WTC11 (cell line): ENCODE results near the gene CSNK1G1. TPM values are rescaled to one million over a fixed set of nuclear protein-coding genes. Genes with fewer than 3 reads are reported as not detected.

Source experiments
- ATAC-seq: fragments of 200-7000 bp; cut with Tn5 transposase; 2 replicates; pipeline ENCODE4 v1.10.0; 2021; ENCODE audit warnings: mild to moderate bottlenecking, moderate library complexity
- CTCF ChIA-PET: fragments of 300-600 bp; sonication (Branson Sonifier 250); formaldehyde crosslinking; loops from one replicate; lab custom pipeline; 2021; ENCODE audit warnings: antibody characterized with exemption; lab: Charles Lee
- POLR2A ChIA-PET: fragments of 350-600 bp; sonication (Branson Sonifier 250); formaldehyde crosslinking; loops from one replicate; lab custom pipeline; 2021; ENCODE audit warnings: antibody characterized with exemption; lab: Charles Lee
- DNase-seq: peaks from one replicate; pipeline ENCODE4 v3.0.0; 2021; ENCODE audit warnings: low spot score
- H3K27ac Mint-ChIP-seq: 2 replicates; pipeline ENCODE4 v1.8.0; 2021; ENCODE audit warnings: mixed read lengths
- H3K27me3 Mint-ChIP-seq: 2 replicates; pipeline ENCODE4 v1.8.0; 2021; ENCODE audit warnings: low read depth, mild to moderate bottlenecking, moderate library complexity, mixed read lengths
- H3K36me3 Mint-ChIP-seq: 2 replicates; pipeline ENCODE4 v1.8.0; 2021; ENCODE audit warnings: mixed read lengths
- H3K4me1 Mint-ChIP-seq: 2 replicates; pipeline ENCODE4 v1.8.0; 2022; ENCODE audit warnings: mixed read lengths
- H3K4me3 Mint-ChIP-seq: 2 replicates; pipeline ENCODE4 v1.8.0; 2021; ENCODE audit warnings: mild to moderate bottlenecking, moderate library complexity, mixed read lengths
- H3K9me3 Mint-ChIP-seq: 2 replicates; pipeline ENCODE4 v1.8.0; 2021; ENCODE audit warnings: mixed read lengths
- CREB1 ChIP-seq: sonication (generic); formaldehyde crosslinking; IDR thresholded peaks from 2 replicates; pipeline ENCODE4 v1.8.0; 2023; ENCODE audit warnings: mild to moderate bottlenecking, missing genetic modification reagents
- CREM ChIP-seq: sonication (generic); formaldehyde crosslinking; IDR thresholded peaks from 2 replicates; pipeline ENCODE4 v1.8.1; 2022; ENCODE audit warnings: mild to moderate bottlenecking, missing genetic modification reagents, moderate library complexity
- ELF4 ChIP-seq: sonication (generic); formaldehyde crosslinking; IDR thresholded peaks from 2 replicates; pipeline ENCODE4 v1.8.1; 2022; ENCODE audit warnings: low read depth, mild to moderate bottlenecking, moderate library complexity, missing genetic modification reagents
- ETV6 ChIP-seq: sonication (generic); formaldehyde crosslinking; IDR thresholded peaks from 2 replicates; pipeline ENCODE4 v1.8.1; 2022; ENCODE audit warnings: mild to moderate bottlenecking, missing genetic modification reagents
- KAT7 ChIP-seq: sonication (generic); formaldehyde crosslinking; IDR thresholded peaks from 2 replicates; pipeline ENCODE4 v1.8.1; 2023; ENCODE audit warnings: missing genetic modification reagents, mild to moderate bottlenecking, borderline replicate concordance
- MXD4 ChIP-seq: fragments of 250-450 bp; sonication (Bioruptor Pico); IDR thresholded peaks from 2 replicates; pipeline ENCODE4 v1.8.0; 2021; ENCODE audit warnings: mild to moderate bottlenecking, moderate library complexity, borderline replicate concordance
- NR1H2 ChIP-seq: sonication (generic); formaldehyde crosslinking; IDR thresholded peaks from 2 replicates; pipeline ENCODE4 v1.9.0; 2021; ENCODE audit warnings: mild to moderate bottlenecking, moderate library complexity, missing genetic modification reagents
- SMAD3 ChIP-seq: sonication (generic); formaldehyde crosslinking; IDR thresholded peaks from 2 replicates; pipeline ENCODE4 v1.8.0; 2022; ENCODE audit warnings: missing genetic modification reagents, mild to moderate bottlenecking, borderline replicate concordance
- TCF7 ChIP-seq: sonication (generic); formaldehyde crosslinking; IDR thresholded peaks from 2 replicates; pipeline ENCODE4 v1.8.0; 2022; ENCODE audit warnings: mild to moderate bottlenecking, low read depth, missing genetic modification reagents, moderate library complexity
- ZBTB21 ChIP-seq: sonication (generic); formaldehyde crosslinking; IDR thresholded peaks from 2 replicates; pipeline ENCODE4 v1.8.1; 2023; ENCODE audit warnings: mild to moderate bottlenecking, missing genetic modification reagents, borderline replicate concordance
- ZNF121 ChIP-seq: sonication (generic); formaldehyde crosslinking; IDR thresholded peaks from 2 replicates; pipeline ENCODE4 v1.8.0; 2023; ENCODE audit warnings: missing genetic modification reagents
- ZNF219 ChIP-seq: sonication (generic); formaldehyde crosslinking; IDR thresholded peaks from 2 replicates; pipeline ENCODE4 v1.8.0; 2023; ENCODE audit warnings: missing genetic modification reagents, mild to moderate bottlenecking, borderline replicate concordance
- ZNF317 ChIP-seq: sonication (generic); formaldehyde crosslinking; IDR thresholded peaks from 2 replicates; pipeline ENCODE4 v1.8.1; 2023; ENCODE audit warnings: low read depth, mild to moderate bottlenecking, moderate library complexity, missing genetic modification reagents, borderline replicate concordance
- ZNF396 ChIP-seq: fragments of 250-450 bp; sonication (Bioruptor Pico); IDR thresholded peaks from 2 replicates; pipeline ENCODE4 v1.8.0; 2021; ENCODE audit warnings: mild to moderate bottlenecking, moderate library complexity, borderline replicate concordance
- ZNF671 ChIP-seq: fragments of 250-450 bp; sonication (Bioruptor Pico); IDR thresholded peaks from 2 replicates; pipeline ENCODE4 v1.8.0; 2021; ENCODE audit warnings: mild to moderate bottlenecking
- total RNA-seq: library from RNA; stranded (reverse); gene quantifications from 3 replicates; pipeline ENCODE4 v1.2.3, GENCODE V29; 2021
- TF ChIP-seq, protein P1 (sequence below): sonication (generic); formaldehyde crosslinking; IDR thresholded peaks from 2 replicates; pipeline ENCODE4 v1.8.1; 2023; ENCODE audit warnings: mild to moderate bottlenecking, missing genetic modification reagents, moderate library complexity
- TF ChIP-seq, protein P2 (sequence below): sonication (generic); formaldehyde crosslinking; IDR thresholded peaks from 2 replicates; pipeline ENCODE4 v1.8.1; 2023; ENCODE audit warnings: mild to moderate bottlenecking, missing genetic modification reagents
- TF ChIP-seq, protein P3 (sequence below): sonication (generic); formaldehyde crosslinking; IDR thresholded peaks from 2 replicates; pipeline ENCODE4 v1.8.1; 2022; ENCODE audit warnings: missing genetic modification reagents, borderline replicate concordance
- TF ChIP-seq, protein P4 (sequence below): fragments of 250-450 bp; sonication (Bioruptor Pico); IDR thresholded peaks from 2 replicates; pipeline ENCODE4 v1.9.0; 2021; ENCODE audit warnings: mild to moderate bottlenecking, borderline replicate concordance
- TF ChIP-seq, protein P5 (sequence below): sonication (generic); formaldehyde crosslinking; IDR thresholded peaks from 2 replicates; pipeline ENCODE4 v1.8.0; 2022; ENCODE audit warnings: mild to moderate bottlenecking, missing genetic modification reagents
- TF ChIP-seq, protein P6 (sequence below): sonication (generic); formaldehyde crosslinking; IDR thresholded peaks from 2 replicates; pipeline ENCODE4 v1.8.1; 2023; ENCODE audit warnings: mild to moderate bottlenecking, missing genetic modification reagents

CSNK1G1 gene
- total RNA-seq, 1 experiment from 2014 or later, result 19.3 TPM

DNA sequence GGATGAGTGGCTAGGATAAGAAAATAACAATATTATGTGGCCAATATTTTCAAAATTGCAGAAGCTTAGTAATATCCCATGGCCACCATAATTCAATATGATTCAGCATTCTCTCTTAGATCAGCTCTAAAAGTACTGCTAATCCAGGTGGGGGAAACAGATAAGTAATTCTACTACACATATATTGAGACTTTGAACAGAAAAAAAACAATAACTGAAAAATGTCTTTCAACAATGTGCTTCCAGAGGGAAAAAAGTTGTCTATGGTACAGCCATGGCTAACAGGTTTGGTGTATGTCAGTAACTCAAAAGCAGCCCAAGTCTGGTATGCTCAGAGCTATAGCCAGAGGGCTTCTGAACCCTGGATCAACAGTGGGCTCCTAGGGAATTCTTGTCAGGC, 150.8 kb downstream of the CSNK1G1 start:
- POLR2A ChIA-PET, result no interaction called here
- no peak overlapping the region for H3K4me3 Mint-ChIP-seq

DNA sequence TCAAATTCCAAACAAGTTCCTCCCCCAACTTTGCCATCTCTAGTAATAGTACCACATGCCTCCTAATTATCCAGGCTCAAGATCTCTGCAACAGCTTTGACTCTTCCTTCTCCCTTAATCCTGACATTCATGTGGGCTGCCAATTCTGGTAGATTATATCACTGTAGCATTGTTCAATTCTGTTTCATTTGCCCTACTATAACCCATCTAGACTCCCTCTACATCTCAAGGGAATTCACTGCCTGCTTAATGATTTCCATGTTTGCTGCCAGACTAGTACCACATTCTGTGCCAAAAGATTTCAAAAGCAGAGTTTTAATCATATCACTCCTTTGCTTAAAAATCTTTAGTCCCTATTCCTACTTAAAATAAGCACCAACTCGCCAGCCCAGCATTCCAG, 158.5 kb downstream of the CSNK1G1 start:
- TF ChIP-seq ZNF317 (CRISPR knock-in tag), result no peak
- TF ChIP-seq ZBTB21 (CRISPR knock-in tag), result no peak
- no peak for TF ChIP-seq ZNF396
- TF ChIP-seq, protein P1, sequence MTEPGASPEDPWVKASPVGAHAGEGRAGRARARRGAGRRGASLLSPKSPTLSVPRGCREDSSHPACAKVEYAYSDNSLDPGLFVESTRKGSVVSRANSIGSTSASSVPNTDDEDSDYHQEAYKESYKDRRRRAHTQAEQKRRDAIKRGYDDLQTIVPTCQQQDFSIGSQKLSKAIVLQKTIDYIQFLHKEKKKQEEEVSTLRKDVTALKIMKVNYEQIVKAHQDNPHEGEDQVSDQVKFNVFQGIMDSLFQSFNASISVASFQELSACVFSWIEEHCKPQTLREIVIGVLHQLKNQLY (CRISPR knock-in tag), result no peak
- no peak for TF ChIP-seq ZNF219 (CRISPR knock-in tag)
- TF ChIP-seq, protein P2, sequence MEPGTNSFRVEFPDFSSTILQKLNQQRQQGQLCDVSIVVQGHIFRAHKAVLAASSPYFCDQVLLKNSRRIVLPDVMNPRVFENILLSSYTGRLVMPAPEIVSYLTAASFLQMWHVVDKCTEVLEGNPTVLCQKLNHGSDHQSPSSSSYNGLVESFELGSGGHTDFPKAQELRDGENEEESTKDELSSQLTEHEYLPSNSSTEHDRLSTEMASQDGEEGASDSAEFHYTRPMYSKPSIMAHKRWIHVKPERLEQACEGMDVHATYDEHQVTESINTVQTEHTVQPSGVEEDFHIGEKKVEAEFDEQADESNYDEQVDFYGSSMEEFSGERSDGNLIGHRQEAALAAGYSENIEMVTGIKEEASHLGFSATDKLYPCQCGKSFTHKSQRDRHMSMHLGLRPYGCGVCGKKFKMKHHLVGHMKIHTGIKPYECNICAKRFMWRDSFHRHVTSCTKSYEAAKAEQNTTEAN (CRISPR knock-in tag), result no peak
- ATAC-seq (no peak), DNase-seq (no peak)
- Mint-ChIP-seq H3K9me3 (no peaks in the 10 kb centered on the region), H3K36me3 (peaks cover 7% of the 10 kb centered on the region; the same call in 1 of the 2 replicates), H3K4me3 (no peak overlapping the region), H3K27me3 (no peaks in the 10 kb centered on the region), H3K4me1 (no peaks in the 10 kb centered on the region), H3K27ac (no peak overlapping the region)
- ChIA-PET CTCF (no interaction called here), POLR2A (no interaction called here)

More for the DNA sequence above, 150.8 kb downstream of the CSNK1G1 start:
- peaks cover 14% of the 10 kb centered on the region for H3K36me3 Mint-ChIP-seq
- DNase-seq (no peak), ATAC-seq (no peak)
- H3K4me1 Mint-ChIP-seq, result no peaks in the 10 kb centered on the region
- H3K27me3 Mint-ChIP-seq, result no peaks in the 10 kb centered on the region
- TF ChIP-seq ETV6, result no peak
- TF ChIP-seq, protein P3, sequence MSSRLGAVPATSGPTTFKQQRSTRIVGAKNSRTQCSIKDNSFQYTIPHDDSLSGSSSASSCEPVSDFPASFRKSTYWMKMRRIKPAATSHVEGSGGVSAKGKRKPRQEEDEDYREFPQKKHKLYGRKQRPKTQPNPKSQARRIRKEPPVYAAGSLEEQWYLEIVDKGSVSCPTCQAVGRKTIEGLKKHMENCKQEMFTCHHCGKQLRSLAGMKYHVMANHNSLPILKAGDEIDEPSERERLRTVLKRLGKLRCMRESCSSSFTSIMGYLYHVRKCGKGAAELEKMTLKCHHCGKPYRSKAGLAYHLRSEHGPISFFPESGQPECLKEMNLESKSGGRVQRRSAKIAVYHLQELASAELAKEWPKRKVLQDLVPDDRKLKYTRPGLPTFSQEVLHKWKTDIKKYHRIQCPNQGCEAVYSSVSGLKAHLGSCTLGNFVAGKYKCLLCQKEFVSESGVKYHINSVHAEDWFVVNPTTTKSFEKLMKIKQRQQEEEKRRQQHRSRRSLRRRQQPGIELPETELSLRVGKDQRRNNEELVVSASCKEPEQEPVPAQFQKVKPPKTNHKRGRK (CRISPR knock-in tag), result no peak
- TF ChIP-seq MXD4, result no peak
- no peak for TF ChIP-seq ELF4 (CRISPR knock-in tag)
- TF ChIP-seq CREM (CRISPR knock-in tag), result no peak
- no peak for TF ChIP-seq SMAD3 (CRISPR knock-in tag)
- TF ChIP-seq, protein P4, sequence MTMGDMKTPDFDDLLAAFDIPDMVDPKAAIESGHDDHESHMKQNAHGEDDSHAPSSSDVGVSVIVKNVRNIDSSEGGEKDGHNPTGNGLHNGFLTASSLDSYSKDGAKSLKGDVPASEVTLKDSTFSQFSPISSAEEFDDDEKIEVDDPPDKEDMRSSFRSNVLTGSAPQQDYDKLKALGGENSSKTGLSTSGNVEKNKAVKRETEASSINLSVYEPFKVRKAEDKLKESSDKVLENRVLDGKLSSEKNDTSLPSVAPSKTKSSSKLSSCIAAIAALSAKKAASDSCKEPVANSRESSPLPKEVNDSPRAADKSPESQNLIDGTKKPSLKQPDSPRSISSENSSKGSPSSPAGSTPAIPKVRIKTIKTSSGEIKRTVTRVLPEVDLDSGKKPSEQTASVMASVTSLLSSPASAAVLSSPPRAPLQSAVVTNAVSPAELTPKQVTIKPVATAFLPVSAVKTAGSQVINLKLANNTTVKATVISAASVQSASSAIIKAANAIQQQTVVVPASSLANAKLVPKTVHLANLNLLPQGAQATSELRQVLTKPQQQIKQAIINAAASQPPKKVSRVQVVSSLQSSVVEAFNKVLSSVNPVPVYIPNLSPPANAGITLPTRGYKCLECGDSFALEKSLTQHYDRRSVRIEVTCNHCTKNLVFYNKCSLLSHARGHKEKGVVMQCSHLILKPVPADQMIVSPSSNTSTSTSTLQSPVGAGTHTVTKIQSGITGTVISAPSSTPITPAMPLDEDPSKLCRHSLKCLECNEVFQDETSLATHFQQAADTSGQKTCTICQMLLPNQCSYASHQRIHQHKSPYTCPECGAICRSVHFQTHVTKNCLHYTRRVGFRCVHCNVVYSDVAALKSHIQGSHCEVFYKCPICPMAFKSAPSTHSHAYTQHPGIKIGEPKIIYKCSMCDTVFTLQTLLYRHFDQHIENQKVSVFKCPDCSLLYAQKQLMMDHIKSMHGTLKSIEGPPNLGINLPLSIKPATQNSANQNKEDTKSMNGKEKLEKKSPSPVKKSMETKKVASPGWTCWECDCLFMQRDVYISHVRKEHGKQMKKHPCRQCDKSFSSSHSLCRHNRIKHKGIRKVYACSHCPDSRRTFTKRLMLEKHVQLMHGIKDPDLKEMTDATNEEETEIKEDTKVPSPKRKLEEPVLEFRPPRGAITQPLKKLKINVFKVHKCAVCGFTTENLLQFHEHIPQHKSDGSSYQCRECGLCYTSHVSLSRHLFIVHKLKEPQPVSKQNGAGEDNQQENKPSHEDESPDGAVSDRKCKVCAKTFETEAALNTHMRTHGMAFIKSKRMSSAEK (CRISPR knock-in tag), result no peak
- TF ChIP-seq ZNF121, result no peak
- no peak for TF ChIP-seq TCF7 (CRISPR knock-in tag)
- TF ChIP-seq, protein P5, sequence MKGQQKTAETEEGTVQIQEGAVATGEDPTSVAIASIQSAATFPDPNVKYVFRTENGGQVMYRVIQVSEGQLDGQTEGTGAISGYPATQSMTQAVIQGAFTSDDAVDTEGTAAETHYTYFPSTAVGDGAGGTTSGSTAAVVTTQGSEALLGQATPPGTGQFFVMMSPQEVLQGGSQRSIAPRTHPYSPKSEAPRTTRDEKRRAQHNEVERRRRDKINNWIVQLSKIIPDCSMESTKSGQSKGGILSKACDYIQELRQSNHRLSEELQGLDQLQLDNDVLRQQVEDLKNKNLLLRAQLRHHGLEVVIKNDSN (CRISPR knock-in tag), result no peak
- TF ChIP-seq, protein P6, sequence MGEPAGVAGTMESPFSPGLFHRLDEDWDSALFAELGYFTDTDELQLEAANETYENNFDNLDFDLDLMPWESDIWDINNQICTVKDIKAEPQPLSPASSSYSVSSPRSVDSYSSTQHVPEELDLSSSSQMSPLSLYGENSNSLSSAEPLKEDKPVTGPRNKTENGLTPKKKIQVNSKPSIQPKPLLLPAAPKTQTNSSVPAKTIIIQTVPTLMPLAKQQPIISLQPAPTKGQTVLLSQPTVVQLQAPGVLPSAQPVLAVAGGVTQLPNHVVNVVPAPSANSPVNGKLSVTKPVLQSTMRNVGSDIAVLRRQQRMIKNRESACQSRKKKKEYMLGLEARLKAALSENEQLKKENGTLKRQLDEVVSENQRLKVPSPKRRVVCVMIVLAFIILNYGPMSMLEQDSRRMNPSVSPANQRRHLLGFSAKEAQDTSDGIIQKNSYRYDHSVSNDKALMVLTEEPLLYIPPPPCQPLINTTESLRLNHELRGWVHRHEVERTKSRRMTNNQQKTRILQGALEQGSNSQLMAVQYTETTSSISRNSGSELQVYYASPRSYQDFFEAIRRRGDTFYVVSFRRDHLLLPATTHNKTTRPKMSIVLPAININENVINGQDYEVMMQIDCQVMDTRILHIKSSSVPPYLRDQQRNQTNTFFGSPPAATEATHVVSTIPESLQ (CRISPR knock-in tag), result no peak
- TF ChIP-seq KAT7, result no peak
- no peak for TF ChIP-seq NR1H2 (CRISPR knock-in tag)
- TF ChIP-seq CREB1 (CRISPR knock-in tag), result no peak
- TF ChIP-seq ZNF671 (CRISPR knock-in tag), result no peak
- CTCF ChIA-PET, result interaction anchor here (1.7 kb wide), 1 partner anchor 42 kb away, joined by 5 read pairs; the partner anchor contains the start of gene PPIB
- H3K9me3 Mint-ChIP-seq, result no peaks in the 10 kb centered on the region
- H3K27ac Mint-ChIP-seq, result no peak overlapping the region
